ENCODE measurements around the gene JAK3. TPM values are rescaled to one million over a fixed set of nuclear protein-coding genes. Genes with fewer than 3 reads are reported as not detected.
"Not testable (repeated sequence)": the region's sequence is repeated elsewhere in the genome, so short reads cannot be mapped to it uniquely, and the experiment has no call there.

The JAK3 gene
- total RNA-seq: 100 to 1,000 TPM; 181 to 220 (median 189) TPM

DNA sequence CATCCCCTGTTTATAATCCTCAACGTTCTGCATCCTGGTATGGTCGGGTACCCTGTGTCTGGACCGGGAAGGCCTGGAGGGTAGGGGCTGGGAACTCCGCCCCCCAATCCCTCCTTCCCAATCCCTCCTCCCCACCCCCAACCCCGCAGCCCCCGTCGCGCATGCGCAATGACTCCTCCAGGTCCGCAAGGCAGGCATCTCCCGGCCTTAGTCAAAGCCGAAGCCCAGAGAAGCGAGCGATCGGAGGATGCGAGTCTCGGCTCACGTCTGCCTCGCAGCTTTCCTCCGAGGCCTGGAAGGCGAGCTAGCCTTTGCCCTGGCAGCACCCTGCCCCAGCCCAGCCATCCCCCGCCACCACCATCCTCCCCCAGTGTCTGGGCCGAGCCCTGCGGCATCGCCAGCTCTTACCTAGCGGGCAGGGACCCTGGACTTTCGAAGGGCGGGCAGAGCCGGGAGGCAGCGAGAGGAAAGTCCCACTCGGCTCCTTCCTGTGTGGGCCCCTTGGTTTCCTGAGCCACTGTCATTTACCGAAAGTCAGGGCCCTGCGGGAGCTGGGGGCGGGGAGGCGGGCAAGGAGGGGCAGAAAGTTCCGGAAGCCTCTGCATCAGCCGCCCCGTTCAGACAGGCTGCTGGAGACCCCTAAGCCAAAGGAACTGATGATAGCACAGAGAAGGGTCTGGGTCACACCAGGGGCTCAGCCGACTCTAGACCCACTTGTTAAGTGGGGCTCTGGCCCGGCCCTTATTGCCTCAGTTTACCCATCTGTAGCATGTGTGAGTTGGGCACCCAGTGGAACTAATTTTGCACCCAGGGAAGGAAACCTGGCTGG, at the start of gene JAK3:
TSS of gene JAK3 (minus strand) at position 445 of the 829 bp plus-strand sequence. CDS start 3,565 bp downstream, outside the sequence.
- Mint-ChIP-seq H3K4me1 (ENCODE audit: low read depth) (peaks cover 70% of the 10 kb centered on the region), H3K27me3 (ENCODE audit: low read depth) (no peaks in the 10 kb centered on the region), H3K9me3 (no peaks in the 10 kb centered on the region), H3K4me3 (peak within 1 kb of the TSS; percentile 84), H3K36me3 (ENCODE audit: insufficient read depth) (peaks cover 10% of the 10 kb centered on the region)
- DNase-seq (peak; percentile 88), ATAC-seq (peak; percentile 89 to 91)

DNA sequence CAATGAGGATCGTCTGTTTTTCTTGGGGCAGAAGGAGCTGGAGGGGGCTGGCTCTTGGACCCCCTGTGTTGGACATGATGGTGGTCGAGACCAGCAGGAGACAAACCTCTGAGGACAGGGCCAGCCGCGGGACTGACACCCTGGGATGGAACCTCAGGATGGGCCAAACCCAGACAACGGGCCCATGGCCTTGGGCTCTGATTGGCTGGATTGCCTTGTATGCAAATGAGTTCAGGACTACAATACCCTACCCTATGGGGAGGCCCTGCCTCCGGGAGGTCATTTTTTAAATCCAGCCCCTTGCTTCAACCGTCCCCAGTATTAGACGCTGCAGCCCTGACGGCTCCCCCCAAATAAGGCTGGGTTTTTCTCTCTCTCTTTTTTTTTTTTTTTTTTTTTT, 46.0 kb upstream of the JAK3 start:
- DNase-seq (no peak), ATAC-seq (no peak)
- Mint-ChIP-seq H3K9me3 (no peaks in the 10 kb centered on the region), H3K36me3 (ENCODE audit: insufficient read depth) (no peaks in the 10 kb centered on the region), H3K4me3 (no peak overlapping the region), H3K27me3 (ENCODE audit: low read depth) (no peaks in the 10 kb centered on the region), H3K4me1 (ENCODE audit: low read depth) (no peaks in the 10 kb centered on the region)

DNA sequence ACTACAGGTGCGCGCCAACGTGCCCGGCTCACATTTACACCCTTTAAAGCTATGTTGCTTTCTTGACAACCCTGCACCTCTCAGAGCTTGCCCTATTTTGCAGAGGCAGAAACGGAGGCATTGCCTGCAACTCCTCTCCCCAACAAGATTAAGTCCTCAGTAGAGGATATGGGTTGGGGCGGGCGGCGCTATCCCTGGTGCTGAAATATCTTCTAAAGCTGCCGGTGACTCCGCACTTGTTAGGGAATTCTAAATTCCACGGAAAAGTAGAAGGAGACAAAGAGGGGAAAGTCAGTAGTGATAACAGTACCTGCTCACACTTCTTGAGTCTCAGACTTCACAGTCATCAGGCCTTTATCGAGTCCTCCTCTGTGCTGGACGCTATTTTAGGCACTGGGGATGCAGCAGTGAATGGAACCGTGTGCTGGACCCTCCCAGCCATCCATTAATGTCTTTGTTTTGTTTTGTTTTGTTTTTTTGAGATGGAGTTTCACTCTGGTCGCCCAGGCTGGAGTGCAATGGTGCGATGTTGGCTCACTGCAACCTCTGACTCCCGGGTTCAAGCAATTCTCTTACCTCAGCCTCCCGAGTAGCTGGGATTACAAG, 41.9 kb upstream of the JAK3 start:
- no peaks in the 10 kb centered on the region for H3K36me3 Mint-ChIP-seq (ENCODE audit: insufficient read depth)
- DNase-seq (no peak), ATAC-seq (no peak)
- no peaks in the 10 kb centered on the region for H3K4me1 Mint-ChIP-seq (ENCODE audit: low read depth)
- H3K9me3 Mint-ChIP-seq: no peaks in the 10 kb centered on the region
- no peaks in the 10 kb centered on the region for H3K27me3 Mint-ChIP-seq (ENCODE audit: low read depth)
- no peak overlapping the region for H3K4me3 Mint-ChIP-seq

DNA sequence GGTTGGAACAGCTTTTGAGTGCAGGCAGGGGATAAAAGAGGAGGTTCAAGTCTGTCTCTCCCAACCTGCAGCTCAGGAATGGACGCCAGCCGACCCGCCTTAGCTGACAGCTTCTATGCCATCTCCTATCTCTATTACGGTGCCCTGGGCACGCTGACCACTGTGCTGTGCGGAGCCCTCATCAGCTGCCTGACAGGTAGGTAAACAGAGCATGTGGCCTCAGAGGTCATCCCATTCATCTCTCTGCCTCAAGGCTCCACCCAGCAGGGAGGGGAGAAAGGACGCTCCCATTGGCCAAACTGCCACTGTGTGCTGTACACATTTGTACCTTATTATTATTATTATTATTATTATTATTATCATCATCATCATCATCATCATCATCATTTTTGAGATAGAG, 40.5 kb upstream of the JAK3 start:
- Mint-ChIP-seq H3K4me1 (ENCODE audit: low read depth) (no peaks in the 10 kb centered on the region), H3K4me3 (no peak overlapping the region), H3K36me3 (ENCODE audit: insufficient read depth) (no peaks in the 10 kb centered on the region), H3K9me3 (no peaks in the 10 kb centered on the region), H3K27me3 (ENCODE audit: low read depth) (no peaks in the 10 kb centered on the region)
- DNase-seq (no peak), ATAC-seq (no peak)

DNA sequence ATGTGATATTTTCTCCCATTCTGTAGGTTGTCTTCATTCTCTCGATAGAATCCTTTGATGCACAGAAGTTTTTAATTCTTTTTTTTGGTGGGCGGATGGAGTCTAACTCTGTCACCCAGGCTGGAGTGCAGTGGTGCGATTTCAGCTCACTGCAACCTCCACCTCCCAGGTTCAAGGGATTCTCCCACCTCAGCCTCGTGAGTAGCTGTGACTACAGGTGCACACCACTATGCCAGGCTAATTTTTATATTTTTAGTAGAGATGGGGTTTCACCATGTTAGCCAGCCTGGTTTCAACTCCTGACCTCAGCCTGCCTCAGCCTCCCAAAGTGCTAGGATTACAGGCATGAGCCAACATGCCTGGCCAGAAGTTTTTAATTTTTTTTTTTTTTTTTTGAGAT, 39.4 kb upstream of the JAK3 start:
- not testable (repeated sequence) for H3K36me3 Mint-ChIP-seq (ENCODE audit: insufficient read depth); H3K4me1 Mint-ChIP-seq (ENCODE audit: low read depth); DNase-seq; H3K4me3 Mint-ChIP-seq; H3K27me3 Mint-ChIP-seq (ENCODE audit: low read depth); ATAC-seq; H3K9me3 Mint-ChIP-seq

DNA sequence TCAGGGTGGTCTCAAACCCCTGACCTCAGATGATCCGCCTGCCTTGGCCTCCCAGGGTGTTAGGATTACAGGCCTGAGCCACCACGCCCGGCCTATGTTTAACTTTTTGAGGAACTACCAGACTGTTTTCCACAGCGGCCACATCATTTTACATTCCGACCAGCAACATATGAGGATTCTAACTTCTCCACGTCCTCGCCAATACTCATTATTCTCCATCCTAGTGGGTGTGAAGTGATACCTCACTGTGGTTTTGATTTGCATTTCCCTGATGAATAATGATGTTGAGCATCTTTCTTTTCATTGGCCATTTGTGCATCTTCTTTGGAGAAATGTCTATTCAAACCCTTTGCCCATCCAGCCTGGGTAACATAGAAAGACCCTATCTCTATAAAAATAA, 38.7 kb upstream of the JAK3 start:
- Mint-ChIP-seq H3K27me3 (ENCODE audit: low read depth) (no peaks in the 10 kb centered on the region), H3K4me1 (ENCODE audit: low read depth) (no peaks in the 10 kb centered on the region), H3K36me3 (ENCODE audit: insufficient read depth) (no peaks in the 10 kb centered on the region), H3K4me3 (no peak overlapping the region), H3K9me3 (no peaks in the 10 kb centered on the region)
- DNase-seq: no peak
- no peak for ATAC-seq

DNA sequence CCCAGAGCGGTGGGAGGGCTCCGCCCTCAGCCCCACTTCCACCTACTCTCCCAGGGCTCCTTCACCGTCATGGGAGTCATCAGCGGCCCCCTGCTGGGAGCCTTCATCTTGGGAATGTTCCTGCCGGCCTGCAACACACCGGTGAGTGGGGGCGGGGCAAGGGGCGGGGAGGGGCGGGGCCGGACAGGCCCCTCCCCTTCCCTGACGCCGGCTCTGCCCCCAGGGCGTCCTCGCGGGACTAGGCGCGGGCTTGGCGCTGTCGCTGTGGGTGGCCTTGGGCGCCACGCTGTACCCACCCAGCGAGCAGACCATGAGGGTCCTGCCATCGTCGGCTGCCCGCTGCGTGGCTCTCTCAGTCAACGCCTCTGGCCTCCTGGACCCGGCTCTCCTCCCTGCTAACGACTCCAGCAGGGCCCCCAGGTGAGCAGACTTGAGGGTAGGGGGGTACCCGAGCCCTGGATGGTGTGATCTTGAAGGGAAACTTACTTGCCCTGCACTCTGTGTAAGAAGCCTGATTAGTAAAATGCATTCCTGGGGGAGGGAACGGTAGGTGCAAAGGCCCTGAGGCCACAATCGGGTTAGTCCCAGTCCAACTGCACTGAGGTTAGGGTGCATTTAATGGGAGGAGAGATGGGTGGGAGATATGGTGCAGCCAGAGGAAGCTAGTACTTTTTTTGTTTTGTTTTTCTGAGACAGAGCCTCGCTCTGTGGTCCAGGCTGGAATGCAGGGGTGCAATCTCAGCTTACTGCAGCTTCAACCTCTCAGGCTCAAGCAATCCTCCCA, 36.0 kb upstream of the JAK3 start:
- Mint-ChIP-seq H3K9me3 (no peaks in the 10 kb centered on the region), H3K36me3 (ENCODE audit: insufficient read depth) (no peaks in the 10 kb centered on the region), H3K4me1 (ENCODE audit: low read depth) (no peaks in the 10 kb centered on the region), H3K4me3 (no peak overlapping the region), H3K27me3 (ENCODE audit: low read depth) (no peaks in the 10 kb centered on the region)
- ATAC-seq: no peak
- no peak for DNase-seq

DNA sequence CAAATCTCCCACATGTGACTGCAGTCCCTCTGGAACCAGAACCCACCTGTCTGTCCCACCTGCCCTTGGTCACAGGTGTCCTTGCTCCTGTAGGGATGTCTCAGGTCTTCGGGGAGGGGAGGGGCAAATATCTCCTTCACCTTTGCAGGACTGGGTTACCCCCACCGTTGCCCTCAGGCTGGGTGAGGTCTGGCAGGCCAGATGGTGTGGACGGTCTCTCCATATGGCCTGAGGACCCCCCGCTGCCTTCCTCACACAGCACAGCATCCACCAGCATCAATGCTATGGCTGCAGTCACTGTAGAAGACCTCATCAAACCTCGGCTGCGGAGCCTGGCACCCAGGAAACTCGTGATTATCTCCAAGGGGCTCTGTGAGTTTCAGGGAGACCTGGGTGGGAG, 33.9 kb upstream of the JAK3 start:
- Mint-ChIP-seq H3K4me1 (ENCODE audit: low read depth) (no peaks in the 10 kb centered on the region), H3K36me3 (ENCODE audit: insufficient read depth) (no peaks in the 10 kb centered on the region), H3K4me3 (no peak overlapping the region), H3K27me3 (ENCODE audit: low read depth) (no peaks in the 10 kb centered on the region), H3K9me3 (no peaks in the 10 kb centered on the region)
- DNase-seq: no peak
- ATAC-seq: no peak

DNA sequence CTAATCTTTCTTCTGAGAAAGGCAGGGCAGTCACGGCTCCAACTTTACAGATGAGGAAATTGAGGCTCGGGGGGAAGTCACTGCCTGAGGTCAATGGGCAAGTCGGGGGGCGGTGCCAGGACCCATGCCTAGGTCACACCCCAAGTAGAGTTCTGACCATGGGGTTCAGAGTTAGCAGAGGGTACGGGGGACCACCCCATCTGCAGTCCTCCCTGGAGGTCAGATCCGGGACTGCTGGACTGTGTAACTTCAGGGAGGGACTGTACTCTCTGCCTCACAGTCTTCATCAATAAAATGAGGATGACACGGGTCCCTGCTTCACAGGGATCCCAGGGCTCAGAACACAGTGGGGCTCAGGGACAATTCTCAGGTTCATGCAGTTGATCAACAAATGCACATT, 31.7 kb upstream of the JAK3 start:
- Mint-ChIP-seq H3K9me3 (no peaks in the 10 kb centered on the region), H3K4me1 (ENCODE audit: low read depth) (peaks cover 2% of the 10 kb centered on the region), H3K27me3 (ENCODE audit: low read depth) (no peaks in the 10 kb centered on the region), H3K36me3 (ENCODE audit: insufficient read depth) (no peaks in the 10 kb centered on the region), H3K4me3 (no peak overlapping the region)
- ATAC-seq (no peak), DNase-seq (no peak)

DNA sequence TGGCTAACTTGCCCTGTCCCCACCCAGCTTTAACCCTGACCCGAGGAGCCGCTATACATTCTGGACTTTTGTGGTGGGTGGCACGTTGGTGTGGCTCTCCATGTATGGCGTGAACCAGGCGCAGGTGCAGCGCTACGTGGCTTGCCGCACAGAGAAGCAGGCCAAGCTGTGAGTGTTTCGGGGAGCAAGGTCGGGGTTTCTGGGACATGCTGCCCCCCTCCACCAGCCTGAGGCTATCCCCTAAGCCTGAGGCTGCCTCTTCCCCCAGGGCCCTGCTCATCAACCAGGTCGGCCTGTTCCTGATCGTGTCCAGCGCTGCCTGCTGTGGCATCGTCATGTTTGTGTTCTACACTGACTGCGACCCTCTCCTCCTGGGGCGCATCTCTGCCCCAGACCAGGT, 29.9 kb upstream of the JAK3 start:
- Mint-ChIP-seq H3K4me1 (ENCODE audit: low read depth) (peaks cover 9% of the 10 kb centered on the region), H3K27me3 (ENCODE audit: low read depth) (no peaks in the 10 kb centered on the region), H3K4me3 (no peak overlapping the region), H3K9me3 (no peaks in the 10 kb centered on the region), H3K36me3 (ENCODE audit: insufficient read depth) (no peaks in the 10 kb centered on the region)
- ATAC-seq: no peak
- no peak for DNase-seq

DNA sequence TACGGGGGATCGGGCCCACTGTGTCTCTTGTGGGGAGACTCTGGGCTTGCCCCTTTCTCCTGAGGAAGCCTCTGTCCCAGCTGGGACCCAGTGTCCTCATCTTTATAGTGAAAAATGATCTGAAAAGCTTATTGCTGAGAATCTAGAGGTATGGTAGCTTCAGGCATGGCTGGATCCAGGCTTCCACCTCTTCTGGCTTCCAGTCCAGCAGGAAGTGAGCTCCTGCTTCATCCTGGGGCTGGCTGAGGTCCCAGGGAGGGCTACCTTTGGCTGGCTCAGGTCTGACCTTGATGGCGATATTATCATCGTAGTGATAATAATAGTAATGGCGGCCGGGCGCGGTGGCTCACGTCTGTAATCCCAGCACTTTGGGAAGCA, 27.0 kb upstream of the JAK3 start:
- Mint-ChIP-seq H3K27me3 (ENCODE audit: low read depth) (no peaks in the 10 kb centered on the region), H3K4me1 (ENCODE audit: low read depth) (peaks cover 10% of the 10 kb centered on the region), H3K9me3 (no peaks in the 10 kb centered on the region), H3K4me3 (peak overlapping the region; percentile 49), H3K36me3 (ENCODE audit: insufficient read depth) (no peaks in the 10 kb centered on the region)
- ATAC-seq (no peak), DNase-seq (no peak)

DNA sequence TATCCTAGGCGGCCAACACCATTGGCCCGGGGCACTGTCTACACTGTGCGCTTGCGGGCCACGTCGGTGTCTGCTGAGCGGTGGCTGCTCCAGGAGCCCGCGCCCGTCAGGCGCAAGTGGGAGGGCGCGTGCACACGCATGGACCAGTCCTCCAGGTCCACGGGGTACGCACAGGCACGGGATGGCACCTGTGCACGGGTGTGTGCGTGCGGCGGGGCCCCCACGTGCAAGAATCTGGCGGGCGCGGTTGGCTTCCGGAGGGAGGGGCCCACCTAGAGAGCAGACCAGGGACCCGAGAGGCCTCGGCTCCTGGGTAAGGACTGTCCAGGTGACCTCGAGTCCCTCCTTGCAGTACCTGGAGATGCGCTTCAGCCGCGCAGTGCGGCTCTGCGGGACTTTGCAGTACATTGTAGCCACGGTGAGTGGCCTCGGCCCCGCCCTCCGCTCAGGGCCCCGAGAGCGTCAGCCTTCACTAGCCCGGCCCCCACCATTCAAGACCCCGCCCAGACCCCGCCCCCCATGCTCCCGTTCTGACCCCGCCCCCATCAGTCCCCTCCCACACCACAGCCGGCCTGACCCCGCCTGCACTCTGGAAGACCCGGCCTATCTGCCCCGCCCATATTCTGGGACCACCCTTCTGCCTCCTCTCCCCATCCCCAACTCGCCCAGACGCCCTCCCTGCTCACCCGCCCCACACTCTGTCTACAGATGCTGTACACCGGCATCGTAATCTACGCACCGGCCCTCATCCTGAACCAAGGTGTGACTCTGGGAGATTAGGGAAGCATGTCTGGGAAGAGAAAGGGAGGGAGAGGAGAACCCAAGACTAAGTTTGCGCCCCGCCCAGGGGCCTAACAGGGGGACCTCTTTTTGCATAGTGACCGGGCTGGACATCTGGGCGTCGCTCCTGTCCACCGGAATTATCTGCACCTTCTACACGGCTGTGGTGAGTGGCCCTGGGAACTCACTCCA, 26.3 kb upstream of the JAK3 start:
- Mint-ChIP-seq H3K36me3 (ENCODE audit: insufficient read depth) (no peaks in the 10 kb centered on the region), H3K4me1 (ENCODE audit: low read depth) (peaks cover 10% of the 10 kb centered on the region), H3K4me3 (peak overlapping the region; percentile 70), H3K9me3 (no peaks in the 10 kb centered on the region), H3K27me3 (ENCODE audit: low read depth) (no peaks in the 10 kb centered on the region)
- peak; percentile 77 to 81 for ATAC-seq
- peak; percentile 61 for DNase-seq

DNA sequence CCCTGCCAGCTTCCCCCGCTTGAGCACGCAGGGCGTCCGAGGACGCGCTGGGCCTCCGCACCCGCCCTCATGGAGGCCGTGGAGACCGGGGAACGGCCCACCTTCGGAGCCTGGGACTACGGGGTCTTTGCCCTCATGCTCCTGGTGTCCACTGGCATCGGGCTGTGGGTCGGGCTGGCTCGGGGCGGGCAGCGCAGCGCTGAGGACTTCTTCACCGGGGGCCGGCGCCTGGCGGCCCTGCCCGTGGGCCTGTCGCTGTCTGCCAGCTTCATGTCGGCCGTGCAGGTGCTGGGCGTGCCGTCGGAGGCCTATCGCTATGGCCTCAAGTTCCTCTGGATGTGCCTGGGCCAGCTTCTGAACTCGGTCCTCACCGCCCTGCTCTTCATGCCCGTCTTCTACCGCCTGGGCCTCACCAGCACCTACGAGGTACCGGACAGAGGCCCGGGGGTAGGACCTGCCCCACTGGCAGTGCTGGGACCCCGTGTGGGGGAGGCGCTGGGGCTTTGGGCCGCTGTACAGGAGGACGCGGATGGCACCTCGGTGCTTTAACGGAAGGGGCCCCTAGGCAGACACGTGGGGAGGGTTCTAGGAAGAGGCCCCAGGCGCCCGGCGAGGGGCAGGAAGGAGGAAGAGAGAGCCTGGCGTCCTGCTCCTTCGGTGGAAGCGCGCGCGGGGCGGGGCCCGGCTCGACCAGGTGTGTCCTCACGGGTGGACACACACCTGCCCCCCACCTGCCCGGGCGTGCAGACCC, 24.6 kb upstream of the JAK3 start:
- H3K4me3 Mint-ChIP-seq: peak overlapping the region; percentile 84
- H3K4me1 Mint-ChIP-seq (ENCODE audit: low read depth): peaks cover 10% of the 10 kb centered on the region
- DNase-seq: no peak
- H3K27me3 Mint-ChIP-seq (ENCODE audit: low read depth): no peaks in the 10 kb centered on the region
- no peaks in the 10 kb centered on the region for H3K9me3 Mint-ChIP-seq
- H3K36me3 Mint-ChIP-seq (ENCODE audit: insufficient read depth): no peaks in the 10 kb centered on the region
- ATAC-seq: peak; percentile 11 to 23

Measured in activated T-cell treated with anti-CD3 and anti-CD28 coated beads, Interleukin-2, amount 50 U/mL, for 4 hours (primary cell).